A549 treated with Hydrocortisone at 1 μM for 4 hours (cell line): ENCODE measurements around the gene NTRK3. TPM values are rescaled to one million over a fixed set of nuclear protein-coding genes. Genes with fewer than 3 reads are reported as not detected.

Experiments used
- total RNA-seq: library from RNA; stranded (reverse); fragments of 200-300 nt; extraction: Qiagen RNA extraction; gene quantifications from 5 replicates; pipeline ENCODE4 v1.2.3, GENCODE V29; 2022

The NTRK3 gene
- total RNA-seq = 18.0 to 25.1 TPM (median 22.2 TPM) in 5 replicates

GRCh38 chr15:88256279-88257230, at the start of gene NTRK3:
TSS of gene NTRK3 (minus strand) at chr15:88256739. CDS start at chr15:88256153, 586 bp downstream.

Other genes with a start within 250 kb of the NTRK3 start
- gene MRPL46, start 210.6 kb upstream of the NTRK3 start, total RNA-seq = 51.7 to 62.9 TPM (median 57.8 TPM) in 5 replicates
- gene MRPS11, start 211.0 kb upstream of the NTRK3 start, total RNA-seq = 82.0 to 127 TPM (median 115 TPM) in 5 replicates